OCI-LY7 (cell line): ENCODE data around the gene DTWD1. TPM values are rescaled to one million over a fixed set of nuclear protein-coding genes. Genes with fewer than 3 reads are reported as not detected.

ENCODE experiments used
- BruUV-seq: library from RNA; stranded (reverse); fragments of 400-500 nt; replicated peaks from 2 replicates; lab custom pipeline; 2021; lab: Mats Ljungman, UMichigan
- CTCF ChIA-PET: fragments of 300-600 bp; sonication (Branson Sonifier 250); formaldehyde crosslinking; loops from one replicate; lab custom pipeline; 2022; ENCODE audit warnings: antibody characterized with exemption; ENCODE audit not compliant: unreplicated experiment; lab: Charles Lee
- POLR2A ChIA-PET: fragments of 300-600 bp; sonication (Branson Sonifier 250); formaldehyde crosslinking; loops from one replicate; lab custom pipeline; 2022; ENCODE audit warnings: antibody characterized with exemption; lab: Charles Lee
- DNase-seq: peaks from one replicate; pipeline ENCODE4 v3.0.0-alpha.2; 2015; ENCODE audit warnings: low spot score
- H2AFZ ChIP-seq: fragments of 200-600 bp; sonication (generic), shearing (Covaris generic); 2 replicates; pipeline ENCODE4 v1.6.1; 2014; ENCODE audit warnings: mild to moderate bottlenecking, antibody characterized with exemption, low read length, moderate library complexity
- H3K27ac ChIP-seq: fragments of 200-600 bp; sonication (generic); 2 replicates; pipeline ENCODE4 v1.5.1; 2014; ENCODE audit warnings: mixed run types, low read depth, mild to moderate bottlenecking, moderate library complexity, low read length, inconsistent platforms; ENCODE audit not compliant: poor library complexity, severe bottlenecking
- H3K36me3 ChIP-seq: fragments of 200-600 bp; sonication (generic); 2 replicates; pipeline ENCODE4 v1.6.1; 2014; ENCODE audit warnings: mild to moderate bottlenecking, antibody characterized with exemption, low read length, moderate library complexity, mixed read lengths; ENCODE audit not compliant: insufficient read depth
- H3K4me1 ChIP-seq: fragments of 200-600 bp; sonication (generic); 2 replicates; pipeline ENCODE4 v1.5.1; 2014; ENCODE audit warnings: mild to moderate bottlenecking, low read length; ENCODE audit not compliant: insufficient read depth, poor library complexity, severe bottlenecking
- H3K4me2 ChIP-seq: fragments of 200-600 bp; sonication (generic); 2 replicates; pipeline ENCODE4 v1.6.1; 2014; ENCODE audit warnings: mild to moderate bottlenecking, low read length
- H3K4me3 ChIP-seq: fragments of 200-600 bp; sonication (generic); 2 replicates; pipeline ENCODE4 v1.5.1; 2014; ENCODE audit warnings: mild to moderate bottlenecking, low read depth, low read length; ENCODE audit not compliant: poor library complexity, severe bottlenecking
- H3K79me2 ChIP-seq: fragments of 200-600 bp; sonication (generic); 2 replicates; pipeline ENCODE4 v1.6.1; 2016; ENCODE audit warnings: low read depth, mild to moderate bottlenecking, low read length, moderate library complexity, mixed read lengths; ENCODE audit not compliant: insufficient read depth
- H3K9me2 ChIP-seq: fragments of 200-600 bp; sonication (generic); 2 replicates; pipeline ENCODE4 v1.6.1; 2016; ENCODE audit warnings: mild to moderate bottlenecking, low read length, mixed read lengths; ENCODE audit not compliant: insufficient read depth
- H3K9me3 ChIP-seq: fragments of 200-600 bp; sonication (generic); 2 replicates; pipeline ENCODE4 v1.6.1; 2014; ENCODE audit warnings: mild to moderate bottlenecking, mixed run types, low read length, mixed read lengths
- H4K20me1 ChIP-seq: fragments of 200-600 bp; sonication (generic); 2 replicates; pipeline ENCODE4 v1.6.1; 2014; ENCODE audit warnings: mild to moderate bottlenecking, antibody characterized with exemption, low read length, moderate library complexity, mixed read lengths; ENCODE audit not compliant: insufficient read depth
- EZH2phosphoT487 ChIP-seq: fragments of 200-600 bp; sonication (generic); IDR thresholded peaks from 2 replicates; pipeline ENCODE4 v1.6.1; 2018; ENCODE audit warnings: low read depth, borderline replicate concordance, mild to moderate bottlenecking, mixed run types, antibody characterized with exemption, low read length, moderate library complexity, mixed read lengths
- intact Hi-C: fragments of 100-400 bp; cut with micrococcal nuclease; formaldehyde crosslinking; loops from one replicate; pipeline ENCODE4 v1.10.0; 2022; ENCODE audit not compliant: unreplicated experiment
- total RNA-seq, 2 experiments: library from RNA; depleted of rRNA in 1 of 2; stranded (reverse); fragments of >200 nt in 1 of 2; shearing (Covaris generic) in 1 of 2; gene quantifications; 2 replicates each; pipeline ENCODE4 v1.2.3, GENCODE V29; 2014 to 2022
- TF ChIP-seq, protein P1 (sequence below): fragments of 200-600 bp; sonication (generic); conservative IDR thresholded peaks from 2 replicates; pipeline ENCODE4 v1.5.1; 2014; ENCODE audit warnings: mild to moderate bottlenecking, antibody characterized with exemption, low read length, moderate library complexity, mixed read lengths

Gene DTWD1
- total RNA-seq, 2 experiments from 2014 or later = 9.4 to 19.2 TPM

DNA sequence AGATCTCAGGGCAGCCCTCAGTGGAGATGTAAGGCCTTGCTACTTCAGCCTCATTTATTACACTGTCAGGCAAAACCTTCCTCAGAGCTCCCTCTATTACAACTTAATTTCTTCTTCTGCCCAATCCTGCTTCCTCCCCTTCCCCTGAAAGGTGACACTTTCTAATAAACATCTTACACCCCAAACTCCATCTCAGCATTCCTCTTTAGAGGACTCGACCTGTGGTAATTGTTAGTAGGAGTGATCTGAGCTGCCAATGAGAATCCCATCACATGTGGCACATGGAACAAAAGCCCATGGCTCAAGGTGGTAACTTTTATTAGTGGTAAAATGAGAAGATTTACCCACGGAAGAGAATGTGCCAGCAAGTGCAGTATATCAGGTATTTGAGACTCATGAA lies 29.8 kb downstream of the DTWD1 start:
- no peaks in the 10 kb centered on the region for H3K4me1 ChIP-seq
- no peaks in the 10 kb centered on the region for H3K36me3 ChIP-seq
- ChIA-PET CTCF (no interaction called here), POLR2A (no interaction called here)
- no peaks in the 10 kb centered on the region for H3K9me3 ChIP-seq
- H3K9me2 ChIP-seq = no peaks in the 10 kb centered on the region
- DNase-seq = no peak
- BruUV-seq = no TSS peak
- H3K4me2 ChIP-seq = no peak overlapping the region
- TF ChIP-seq, protein P1, sequence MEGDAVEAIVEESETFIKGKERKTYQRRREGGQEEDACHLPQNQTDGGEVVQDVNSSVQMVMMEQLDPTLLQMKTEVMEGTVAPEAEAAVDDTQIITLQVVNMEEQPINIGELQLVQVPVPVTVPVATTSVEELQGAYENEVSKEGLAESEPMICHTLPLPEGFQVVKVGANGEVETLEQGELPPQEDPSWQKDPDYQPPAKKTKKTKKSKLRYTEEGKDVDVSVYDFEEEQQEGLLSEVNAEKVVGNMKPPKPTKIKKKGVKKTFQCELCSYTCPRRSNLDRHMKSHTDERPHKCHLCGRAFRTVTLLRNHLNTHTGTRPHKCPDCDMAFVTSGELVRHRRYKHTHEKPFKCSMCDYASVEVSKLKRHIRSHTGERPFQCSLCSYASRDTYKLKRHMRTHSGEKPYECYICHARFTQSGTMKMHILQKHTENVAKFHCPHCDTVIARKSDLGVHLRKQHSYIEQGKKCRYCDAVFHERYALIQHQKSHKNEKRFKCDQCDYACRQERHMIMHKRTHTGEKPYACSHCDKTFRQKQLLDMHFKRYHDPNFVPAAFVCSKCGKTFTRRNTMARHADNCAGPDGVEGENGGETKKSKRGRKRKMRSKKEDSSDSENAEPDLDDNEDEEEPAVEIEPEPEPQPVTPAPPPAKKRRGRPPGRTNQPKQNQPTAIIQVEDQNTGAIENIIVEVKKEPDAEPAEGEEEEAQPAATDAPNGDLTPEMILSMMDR = no peak
- no peak for TF ChIP-seq EZH2phosphoT487
- H3K4me3 ChIP-seq = no peak overlapping the region
- no peak overlapping the region for H3K27ac ChIP-seq
- H3K79me2 ChIP-seq = no peaks in the 10 kb centered on the region
- intact Hi-C loops = no loop called here
- no peaks in the 10 kb centered on the region for H4K20me1 ChIP-seq
- H2AFZ ChIP-seq = no peak overlapping the region

DNA sequence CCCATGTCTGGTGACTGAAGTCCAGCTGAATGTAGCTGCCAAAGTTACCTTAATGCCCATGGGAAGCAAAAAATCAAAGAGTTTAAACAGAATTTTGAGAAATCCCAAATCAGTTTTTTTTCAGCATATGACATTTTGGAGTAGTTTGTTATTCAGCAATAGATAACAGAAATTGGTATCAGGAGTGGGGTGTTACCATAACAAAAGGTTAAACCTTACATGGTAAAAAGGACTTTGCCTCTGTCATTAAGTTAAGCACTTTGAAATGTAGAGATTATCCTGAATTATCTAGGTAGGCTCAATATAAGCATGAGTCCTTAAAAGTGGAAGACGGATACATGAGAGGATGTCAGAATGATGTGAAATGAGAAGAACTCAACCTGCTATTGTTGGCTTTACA lies 32.1 kb downstream of the DTWD1 start:
- Histone ChIP-seq H3K27ac (no peak overlapping the region), H3K4me2 (no peak overlapping the region), H2AFZ (no peak overlapping the region), H3K36me3 (no peaks in the 10 kb centered on the region), H3K79me2 (no peaks in the 10 kb centered on the region), H3K9me3 (no peaks in the 10 kb centered on the region), H3K9me2 (no peaks in the 10 kb centered on the region), H3K4me1 (no peaks in the 10 kb centered on the region), H4K20me1 (no peaks in the 10 kb centered on the region), H3K4me3 (no peak overlapping the region)
- ChIA-PET CTCF (interaction anchor here (0.6 kb wide), 1 partner anchor 510 kb away, joined by 5 read pairs; no protein-coding TSS in a partner anchor), POLR2A (no interaction called here)
- TF ChIP-seq EZH2phosphoT487 = no peak
- TF ChIP-seq, protein P1 = no peak
- no peak for DNase-seq
- intact Hi-C loops = no loop called here
- BruUV-seq = no TSS peak

DNA sequence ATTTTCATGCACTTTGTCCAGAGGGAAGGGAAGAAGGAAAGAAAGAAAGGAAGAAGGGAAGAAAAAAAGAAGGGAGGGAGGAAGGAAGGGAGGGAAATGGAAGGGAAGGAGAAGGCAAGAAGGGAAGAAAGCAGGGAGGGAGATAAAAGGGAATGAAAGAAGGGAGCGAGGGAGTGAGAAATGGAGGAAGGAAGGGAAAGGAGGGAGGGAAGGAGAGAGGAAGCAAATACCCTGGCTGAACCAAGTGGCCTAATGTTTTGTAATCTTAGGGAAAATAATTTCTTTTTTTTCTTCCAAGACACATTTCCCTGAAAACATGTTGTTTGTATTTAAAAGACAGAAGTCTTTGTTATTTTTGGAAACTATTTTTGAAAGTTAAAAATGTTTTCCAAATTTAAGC lies 35.9 kb downstream of the DTWD1 start:
- Histone ChIP-seq H3K9me3 (no peaks in the 10 kb centered on the region), H3K4me2 (no peak overlapping the region), H3K79me2 (no peaks in the 10 kb centered on the region), H3K9me2 (no peaks in the 10 kb centered on the region), H2AFZ (no peak overlapping the region), H3K27ac (no peak overlapping the region), H3K4me1 (no peaks in the 10 kb centered on the region), H4K20me1 (no peaks in the 10 kb centered on the region), H3K4me3 (no peak overlapping the region), H3K36me3 (no peaks in the 10 kb centered on the region)
- DNase-seq = no peak
- BruUV-seq = no TSS peak
- intact Hi-C loops = no loop called here
- no peak for TF ChIP-seq EZH2phosphoT487
- TF ChIP-seq, protein P1 = no peak
- ChIA-PET CTCF (no interaction called here), POLR2A (no interaction called here)
